H1 (cell line): ENCODE data around the gene PLD6. TPM values are rescaled to one million over a fixed set of nuclear protein-coding genes. Genes with fewer than 3 reads are reported as not detected.
A peak's percentile ranks its signal among the peaks of the same experiment; 100 is the strongest.

Source experiments
- CTCF ChIA-PET: fragments of 300-600 bp; sonication (Branson Sonifier 250); formaldehyde crosslinking; loops from one replicate; lab custom pipeline; 2021; ENCODE audit not compliant: partially characterized antibody; lab: Charles Lee
- POLR2A ChIA-PET: fragments of 300-600 bp; sonication (Branson Sonifier 250); formaldehyde crosslinking; loops from one replicate; lab custom pipeline; 2021; ENCODE audit warnings: inconsistent platforms; ENCODE audit not compliant: partially characterized antibody; lab: Charles Lee
- DNase-seq, 2 experiments: peaks; one replicate each; pipeline versions ENCODE4 v3.0.0 to v3.0.0-alpha.2; 2010 to 2022; ENCODE audit warnings: low spot score in 2 of 2, low read depth in 1 of 2, mixed read lengths in 1 of 2
- FAIRE-seq: peaks from 2 replicates; lab custom pipeline; 2011; peaks lifted over from hg19 to GRCh38; lab: Jason Lieb, UNC
- H2AFZ ChIP-seq: 2 replicates; pipeline ENCODE4 v1.8.1; 2012; ENCODE audit warnings: low read length, inconsistent platforms
- H2AK5ac ChIP-seq: 2 replicates; pipeline ENCODE4 v1.6.1; 2013; ENCODE audit warnings: low read depth, low read length
- H2BK120ac ChIP-seq: replicated peaks from 2 replicates; pipeline ENCODE3; 2013; ENCODE audit warnings: low read depth, low read length, inconsistent platforms
- H2BK12ac ChIP-seq: 2 replicates; pipeline ENCODE4 v1.6.1; 2013; ENCODE audit warnings: low read depth, low read length
- H2BK15ac ChIP-seq: 2 replicates; pipeline ENCODE4 v1.6.1; 2013; ENCODE audit warnings: low read length
- H2BK20ac ChIP-seq: 2 replicates; pipeline ENCODE4 v1.6.1; 2013; ENCODE audit warnings: low read length
- H2BK5ac ChIP-seq: 2 replicates; pipeline ENCODE4 v1.6.1; 2013; ENCODE audit warnings: low read depth, low read length
- H3K14ac ChIP-seq: 2 replicates; pipeline ENCODE4 v1.6.1; 2013; ENCODE audit warnings: inconsistent platforms; ENCODE audit not compliant: insufficient read length
- H3K18ac ChIP-seq: 2 replicates; pipeline ENCODE4 v1.6.1; 2013; ENCODE audit warnings: low read length; ENCODE audit errors: extremely low read depth
- H3K23ac ChIP-seq: 2 replicates; pipeline ENCODE4 v1.6.1; 2013; ENCODE audit warnings: inconsistent platforms; ENCODE audit not compliant: insufficient read length
- H3K23me2 ChIP-seq: 2 replicates; pipeline ENCODE4 v1.6.1; 2013; ENCODE audit warnings: low read depth, low read length
- H3K27ac ChIP-seq: 2 replicates; pipeline ENCODE4 v1.6.1; 2011; ENCODE audit warnings: low read depth, low read length, inconsistent platforms
- H3K27me3 ChIP-seq, 4 experiments: replicated peaks in 1 of 4; 1 replicate in 1 of 4; 2 replicates in 3 of 4; pipeline versions ENCODE4 v1.6.1 to v1.8.1; 2011 to 2013; ENCODE audit warnings: low read length in 3 of 4, mild to moderate bottlenecking in 3 of 4, inconsistent platforms in 2 of 4, mixed read lengths in 2 of 4, moderate library complexity in 1 of 4; ENCODE audit not compliant: control insufficient read depth in 3 of 4, insufficient read depth in 3 of 4; ENCODE audit errors: extremely low read depth in 1 of 4
- H3K36me3 ChIP-seq, 4 experiments: 2 replicates each; pipeline versions ENCODE4 v1.6.1 to v1.8.1; 2011 to 2013; ENCODE audit warnings: mild to moderate bottlenecking in 4 of 4, low read length in 3 of 4, moderate library complexity in 2 of 4, control low read depth in 1 of 4, inconsistent platforms in 1 of 4; ENCODE audit not compliant: insufficient read depth in 4 of 4, control insufficient read depth in 2 of 4
- H3K4ac ChIP-seq: replicated peaks from 2 replicates; pipeline ENCODE3; 2013; ENCODE audit warnings: low read length, low read depth, mixed read lengths, inconsistent platforms; ENCODE audit not compliant: insufficient read length
- H3K4me1 ChIP-seq, 4 experiments: replicated peaks in 1 of 4; 1 replicate in 1 of 4; 2 replicates in 3 of 4; pipeline versions ENCODE4 v1.6.1 to v1.8.1; 2011 to 2013; ENCODE audit warnings: low read length in 3 of 4, inconsistent platforms in 2 of 4, mixed read lengths in 1 of 4; ENCODE audit not compliant: insufficient read depth in 4 of 4, control insufficient read depth in 3 of 4
- H3K4me2 ChIP-seq, 2 experiments: 2 replicates each; pipeline versions ENCODE4 v1.6.1 to v1.8.1; 2011 to 2013; ENCODE audit warnings: low read depth in 2 of 2, low read length in 2 of 2, control low read depth in 1 of 2, inconsistent platforms in 1 of 2, mild to moderate bottlenecking in 1 of 2; ENCODE audit not compliant: insufficient read depth in 1 of 2
- H3K4me3 ChIP-seq, 4 experiments: fragments of 200-600, 300-600 bp in 1 of 4; sonication (generic), shearing (Covaris generic), sonication (Bioruptor Twin) in 1 of 4; 2 replicates each; pipeline versions ENCODE4 v1.5.1 to v1.8.1; 2011 to 2016; ENCODE audit warnings: low read length in 4 of 4, low read depth in 3 of 4, control low read depth in 2 of 4, inconsistent platforms in 2 of 4, mild to moderate bottlenecking in 2 of 4, mixed read lengths in 1 of 4, moderate library complexity in 1 of 4; ENCODE audit not compliant: insufficient read depth in 2 of 4; ENCODE audit errors: extremely low read depth in 1 of 4
- H3K56ac ChIP-seq: replicated peaks from 2 replicates; pipeline ENCODE3; 2013; ENCODE audit warnings: low read depth, mild to moderate bottlenecking, mixed read lengths, low read length, inconsistent platforms; ENCODE audit not compliant: insufficient read length
- H3K79me1 ChIP-seq: 2 replicates; pipeline ENCODE4 v1.6.1; 2013; ENCODE audit warnings: low read depth, low read length, control low read depth
- H3K79me2 ChIP-seq, 2 experiments: 2 replicates each; pipeline versions ENCODE4 v1.6.1 to v1.8.1; 2012 to 2013; ENCODE audit warnings: low read length in 2 of 2, mild to moderate bottlenecking in 2 of 2, inconsistent platforms in 1 of 2; ENCODE audit not compliant: insufficient read depth in 2 of 2, control insufficient read depth in 1 of 2
- H3K9ac ChIP-seq, 4 experiments: replicated peaks in 1 of 4; 1 replicate in 1 of 4; 2 replicates in 3 of 4; pipeline versions ENCODE4 v1.6.1 to v1.8.1; 2011 to 2013; ENCODE audit warnings: low read depth in 3 of 4, low read length in 3 of 4, control low read depth in 2 of 4, mild to moderate bottlenecking in 2 of 4, moderate library complexity in 2 of 4, inconsistent platforms in 1 of 4; ENCODE audit errors: extremely low read depth in 1 of 4
- H3K9me3 ChIP-seq, 2 experiments: 2 replicates each; pipeline versions ENCODE4 v1.6.1 to v1.8.1; 2012 to 2013; ENCODE audit warnings: mild to moderate bottlenecking in 2 of 2, moderate library complexity in 2 of 2, control low read depth in 1 of 2, inconsistent platforms in 1 of 2, low read depth in 1 of 2, low read length in 1 of 2, mixed read lengths in 1 of 2; ENCODE audit not compliant: insufficient read depth in 2 of 2
- H4K20me1 ChIP-seq, 2 experiments: replicated peaks in 1 of 2; 2 replicates each; pipeline versions ENCODE3 to v1.8.1; 2011 to 2013; ENCODE audit warnings: inconsistent platforms in 2 of 2, low read length in 2 of 2, mild to moderate bottlenecking in 1 of 2; ENCODE audit not compliant: insufficient read depth in 2 of 2, control insufficient read depth in 1 of 2
- H4K5ac ChIP-seq: 2 replicates; pipeline ENCODE4 v1.6.1; 2013; ENCODE audit warnings: low read length, low read depth, mixed read lengths, inconsistent platforms; ENCODE audit not compliant: insufficient read length
- H4K8ac ChIP-seq: 2 replicates; pipeline ENCODE4 v1.8.0; 2013; ENCODE audit warnings: mild to moderate bottlenecking, moderate library complexity, low read length, inconsistent platforms; ENCODE audit not compliant: insufficient read depth; ENCODE audit errors: extremely low read depth
- H4K91ac ChIP-seq: replicated peaks from 2 replicates; pipeline ENCODE3; 2013; ENCODE audit warnings: low read length, mixed read lengths, inconsistent platforms; ENCODE audit not compliant: insufficient read length
- CBX8 ChIP-seq: fragments of 300-800, 300-1000 bp; sonication (generic); IDR thresholded peaks from 2 replicates; pipeline ENCODE4 v1.7.1; 2016; ENCODE audit warnings: low read depth, low read length, borderline replicate concordance
- CTCF ChIP-seq, 3 experiments: IDR thresholded peaks; 1 replicate in 2 of 3; 2 replicates in 1 of 3; pipeline versions ENCODE4 v1.5.1 to v1.6.1; 2011; ENCODE audit warnings: low read length in 3 of 3, mild to moderate bottlenecking in 3 of 3, inconsistent platforms in 2 of 3, low read depth in 1 of 3, moderate library complexity in 1 of 3; ENCODE audit not compliant: insufficient read depth in 1 of 3; ENCODE audit errors: control extremely low read depth in 1 of 3
- WGBS, 2 experiments: shearing (Covaris generic) in 1 of 2; methylation state at CpG; one replicate each; pipeline versions ENCODE4 v1.1.6 to v1.1.7; 2013 to 2015; ENCODE audit warnings: low lambda C conversion rate in 2 of 2, mixed read lengths in 2 of 2, inconsistent platforms in 1 of 2, low coverage in 1 of 2, missing lambda C conversion rate in 1 of 2; ENCODE audit not compliant: insufficient replicate concordance in 2 of 2, insufficient coverage in 1 of 2, insufficient read length in 1 of 2; ENCODE audit errors: extremely low coverage in 1 of 2, missing lambda C conversion rate in 1 of 2; 5-methylcytosine and 5-hydroxymethylcytosine counted together
- polyA plus RNA-seq, 7 experiments: library from polyadenylated mRNA; depleted of rRNA in 3 of 7; stranded (reverse) in 5 of 7; unstranded in 2 of 7; fragments of >200 nt in 5 of 7; fragments of 200-250 nt in 2 of 7; gene quantifications; 1 replicate in 5 of 7; 2 replicates in 1 of 7; 4 replicates in 1 of 7; pipeline versions ENCODE4 v1.2.1 to v1.2.3, GENCODE V29; 2011 to 2013; ENCODE audit warnings: missing spikeins in 2 of 7, mixed read lengths in 2 of 7
- total RNA-seq: library from RNA; stranded (reverse); fragmentation: NEBNext Ultra II Directional; extraction: Animal tissue kit (Norgen Biotek cat#: 25700); gene quantifications from 2 replicates; pipeline ENCODE4 v1.2.1, GENCODE V29; 2021

Gene PLD6
- total and polyA plus RNA-seq, 2 of the 8 experiments (the other 6 are each of a cell fraction or from before 2014, with no cell fraction given), result 0.20 to 0.22 TPM

- Histone ChIP-seq H3K79me1 (no peaks in the 10 kb centered on the region; the same call in 1 of the 2 replicates), H2BK20ac (no peak overlapping the region), H3K9ac (no peak overlapping the region), H4K20me1 (peaks cover 2 to 8% of the 10 kb centered on the region in 2 experiments), H3K4ac (no peak overlapping the region), H3K23ac (no peak overlapping the region), H3K9me3 (no peaks in the 10 kb centered on the region), H2AK5ac (no peak overlapping the region), H3K27ac (no peak overlapping the region), H2AFZ (no peak overlapping the region), H4K91ac (no peak overlapping the region), H4K5ac (no peak overlapping the region), H3K4me1 (no peaks in the 10 kb centered on the region; a peak in 1 of 7 replicates), H3K56ac (no peak overlapping the region), H3K23me2 (no peaks in the 10 kb centered on the region), H2BK5ac (no peak overlapping the region), H3K4me3 (no peak overlapping the region), H3K27me3 (no peaks in the 10 kb centered on the region), H2BK15ac (no peak overlapping the region), H3K18ac (no peak overlapping the region), H3K14ac (no peak overlapping the region), H4K8ac (no peak overlapping the region), H2BK120ac (no peak overlapping the region), H3K79me2 (no peaks in the 10 kb centered on the region; a peak in 1 of 4 replicates), H3K36me3 (peaks cover 16 to 67% (median 52%) of the 10 kb centered on the region in 4 experiments; a peak in 7 of 8 replicates), H3K4me2 (no peak overlapping the region), H2BK12ac (no peak overlapping the region)
- TF ChIP-seq CBX8 (no peak), CTCF (IDR thresholded peaks at IDR 0.05; ENCODE audit: control extremely low read depth in 1 of 3, insufficient read depth in 1 of 3, low read depth in 1 of 3, low read length in 3 of 3) (peak in 2 of 3 experiments; percentile 42 to 50; a peak in 2 of 4 replicates)
- CTCF ChIA-PET, result interaction anchor here (2.9 kb wide), 1 partner anchor 74 kb away, joined by 11 read pairs; no protein-coding TSS in a partner anchor
- 93% methylated on average over 16 of the region's 16 CpGs; no CpG with 5 or more reads in 1 of the 2 experiments for WGBS, 2 experiments
- DNase-seq (no peak), FAIRE-seq (no peak)
- POLR2A ChIA-PET, result interaction anchor here (0.8 to 1.0 kb wide), 2 partner anchors 11 to 64 kb away, joined by 3 to 5 read pairs; no protein-coding TSS in a partner anchor
Measured at GRCh38 chr17:17216776-17217175, 10.6 kb upstream of the PLD6 start.
